Lower lobe of right lung (tissue), 2 donors: ENCODE data around the gene AQP6. TPM values are rescaled to one million over a fixed set of nuclear protein-coding genes. Genes with fewer than 3 reads are reported as not detected.

Experiments used
- ATAC-seq, 2 donors: fragments of 200-7000 bp; cut with Tn5 transposase; one replicate each; pipeline ENCODE4 v1.9.1; 2020 to 2022; ENCODE audit warnings: mild to moderate bottlenecking in 2 of 2, moderate library complexity in 2 of 2
- DNase-seq: peaks from one replicate; pipeline ENCODE4 v3.0.0-alpha.2; 2020
- H3K27ac ChIP-seq: fragments of 200-600 bp; one replicate; pipeline ENCODE4 v1.8.0; 2022
- H3K27me3 ChIP-seq: fragments of 200-600 bp; one replicate; pipeline ENCODE4 v1.8.0; 2022; ENCODE audit warnings: low read depth
- H3K36me3 ChIP-seq: fragments of 200-600 bp; one replicate; pipeline ENCODE4 v1.8.0; 2022; ENCODE audit warnings: mild to moderate bottlenecking
- H3K4me1 ChIP-seq: fragments of 200-600 bp; one replicate; pipeline ENCODE4 v1.8.0; 2022
- H3K4me3 ChIP-seq: fragments of 200-600 bp; one replicate; pipeline ENCODE4 v1.8.0; 2022; ENCODE audit warnings: mild to moderate bottlenecking
- H3K9me3 ChIP-seq: fragments of 200-600 bp; one replicate; pipeline ENCODE4 v1.8.0; 2022
- CTCF ChIP-seq: fragments of 200-600 bp; IDR thresholded peaks from one replicate; pipeline ENCODE4 v1.8.0; 2022; ENCODE audit warnings: antibody characterized with exemption, mild to moderate bottlenecking
- intact Hi-C: fragments of 100-400 bp; cut with DNase I; formaldehyde crosslinking; loops from one replicate; pipeline ENCODE4 v1.11.0; 2022
- total RNA-seq: library from RNA; stranded (reverse); fragmentation: NEBNext Ultra II Directional; extraction: Animal tissue kit (Norgen Biotek cat#: 25700); gene quantifications from one replicate; pipeline ENCODE4 v1.2.1, GENCODE V29; 2021
- donor health status: DM: no; HTN: yes; CAD: no; lungs with severe emphysema.

AQP6 gene
- total RNA-seq, 1 donor from 2014 or later: 0.09 TPM

- peak; percentile 79 for TF ChIP-seq CTCF
- intact Hi-C loops: no loop called here
- DNase-seq: peak; percentile 94
- H3K27me3 ChIP-seq: peaks cover 16% of the 10 kb centered on the region
- no peaks in the 10 kb centered on the region for H3K9me3 ChIP-seq
- peak; percentile 88 to 92 for ATAC-seq
- H3K4me1 ChIP-seq: peaks cover 17% of the 10 kb centered on the region
- H3K36me3 ChIP-seq: no peaks in the 10 kb centered on the region
- H3K4me3 ChIP-seq: peak overlapping the region; percentile 49
- H3K27ac ChIP-seq: no peak overlapping the region
Measured at GRCh38 chr12:49967042-49967776, 5.5 kb upstream of the AQP6 start.

DNA sequence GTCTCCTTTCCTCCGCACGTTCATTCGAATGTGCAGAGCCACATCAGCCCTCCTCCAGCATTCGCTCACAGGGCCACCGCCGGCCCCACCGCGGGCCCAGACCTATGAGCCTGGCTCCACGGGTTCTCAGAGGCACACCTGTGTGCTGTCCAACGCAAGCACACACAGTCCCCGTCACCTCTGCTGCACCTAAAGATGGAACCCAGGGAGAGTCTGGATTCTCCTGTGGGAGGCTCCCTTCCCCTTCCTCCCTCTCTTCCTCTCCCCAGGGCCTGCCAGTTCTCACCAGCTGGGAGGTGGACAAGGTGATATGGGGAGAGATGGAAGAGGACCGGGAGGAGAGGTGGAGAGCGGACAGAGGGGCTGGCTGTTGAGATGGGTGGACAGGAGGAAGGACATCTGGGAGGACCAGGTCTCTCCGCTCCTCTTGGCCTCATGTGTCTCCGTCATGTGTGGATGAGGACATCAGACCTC is 4.9 kb upstream of the AQP6 start:
- no peaks in the 10 kb centered on the region for H3K9me3 ChIP-seq
- H3K27ac ChIP-seq: no peak overlapping the region
- H3K36me3 ChIP-seq: no peaks in the 10 kb centered on the region
- intact Hi-C loops: no loop called here
- DNase-seq (no peak), ATAC-seq (no peak)
- peaks cover 17% of the 10 kb centered on the region for H3K4me1 ChIP-seq
- no peak for TF ChIP-seq CTCF
- peak overlapping the region; percentile 49 for H3K4me3 ChIP-seq
- H3K27me3 ChIP-seq: peaks cover 11% of the 10 kb centered on the region

GRCh38 chr12:49968471-49968870 is 4.3 kb upstream of the AQP6 start:
- DNase-seq: no peak

DNA sequence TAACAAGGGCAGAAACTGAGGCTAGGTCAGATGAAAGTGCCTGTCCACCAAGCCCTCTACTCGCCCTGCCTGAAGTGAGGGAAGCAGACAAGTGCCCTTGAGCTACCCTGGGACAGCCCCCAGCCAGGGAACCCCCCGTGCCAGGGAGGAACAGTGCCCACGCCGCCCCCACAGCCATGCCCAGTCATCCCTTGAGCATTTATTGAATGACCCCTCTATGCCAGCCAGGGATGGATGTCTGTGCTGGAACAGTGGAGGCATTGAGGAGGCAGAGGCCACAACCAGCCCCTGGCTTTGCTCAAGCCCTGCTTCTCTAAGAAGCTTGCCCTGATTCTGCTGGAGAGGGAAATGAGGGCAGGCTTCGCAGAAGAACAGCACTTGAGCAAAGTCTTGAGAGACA is 3.7 kb upstream of the AQP6 start:
- no peak for ATAC-seq
- Histone ChIP-seq H3K4me3 (no peak overlapping the region), H3K9me3 (no peaks in the 10 kb centered on the region), H3K27ac (no peak overlapping the region), H3K36me3 (no peaks in the 10 kb centered on the region), H3K4me1 (peaks cover 17% of the 10 kb centered on the region), H3K27me3 (peaks cover 5% of the 10 kb centered on the region)
- no peak for DNase-seq
- no peak for TF ChIP-seq CTCF
- intact Hi-C loops: no loop called here

More at GRCh38 chr12:49968471-49968870, 4.3 kb upstream of the AQP6 start:
- Histone ChIP-seq H3K27ac (no peak overlapping the region), H3K9me3 (no peaks in the 10 kb centered on the region), H3K4me1 (peaks cover 17% of the 10 kb centered on the region), H3K27me3 (peaks cover 5% of the 10 kb centered on the region), H3K4me3 (no peak overlapping the region), H3K36me3 (no peaks in the 10 kb centered on the region)
- ATAC-seq: no peak
- TF ChIP-seq CTCF: no peak
- intact Hi-C loops: no loop called here

DNA sequence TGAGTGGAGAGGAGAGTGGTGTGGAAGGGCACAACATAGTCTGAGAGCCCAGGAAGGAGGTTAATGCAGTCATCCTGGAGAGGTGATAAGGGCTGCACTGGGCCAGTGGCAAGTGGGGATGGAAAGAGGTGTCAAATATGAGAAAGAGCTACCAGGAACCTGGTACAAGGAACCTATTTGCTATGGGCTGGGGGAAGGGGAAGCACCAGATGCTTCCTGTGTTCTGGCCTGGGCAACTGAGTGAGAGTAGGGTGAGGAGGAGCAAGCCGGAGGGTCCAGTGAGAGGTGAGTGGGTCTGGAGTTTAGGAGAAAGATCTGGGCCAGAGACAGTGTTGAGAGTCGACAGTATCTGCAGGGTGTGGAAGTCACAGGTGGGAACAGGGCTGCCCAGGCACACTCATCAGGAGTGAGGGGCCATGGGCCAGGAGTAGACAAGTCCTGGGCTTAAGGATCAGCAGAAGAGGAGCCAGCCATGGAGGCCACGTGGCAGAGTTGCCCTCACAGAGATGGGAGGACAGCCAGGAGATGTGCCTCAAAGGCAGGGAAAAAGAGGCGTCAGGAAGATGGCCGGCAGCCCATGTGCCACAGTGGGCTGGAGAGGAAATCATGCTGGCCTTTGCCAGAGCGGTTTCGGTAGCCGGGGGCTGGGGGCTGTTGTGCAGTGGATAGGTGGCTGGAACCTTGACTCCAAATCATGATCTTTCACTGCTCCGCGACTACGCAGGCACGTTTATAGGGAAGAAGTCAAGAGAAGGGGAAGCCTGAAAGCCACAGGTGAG is 2.9 kb upstream of the AQP6 start:
- intact Hi-C loops: no loop called here
- no peak for ATAC-seq
- no peak for TF ChIP-seq CTCF
- Histone ChIP-seq H3K36me3 (no peaks in the 10 kb centered on the region), H3K4me3 (no peak overlapping the region), H3K4me1 (peaks cover 24% of the 10 kb centered on the region), H3K9me3 (no peaks in the 10 kb centered on the region), H3K27me3 (peaks cover 5% of the 10 kb centered on the region), H3K27ac (no peak overlapping the region)
- DNase-seq: no peak
